Vagina (tissue), 2 donors: ENCODE measurements around the gene TMEM81.

Experiments used
- POLR2A ChIP-seq, 2 donors: fragments of 450-650 bp; IDR thresholded peaks; one replicate each; pipeline ENCODE4 v1.6.1; 2017; ENCODE audit warnings: antibody characterized with exemption in 2 of 2, mild to moderate bottlenecking in 2 of 2, moderate library complexity in 2 of 2
- TF ChIP-seq, protein P1 (sequence below), 3 experiments: fragments of 450-650 bp in 2 of 3; fragments of 200-600 bp in 1 of 3; sonication (generic) in 1 of 3; IDR thresholded peaks; one replicate each; pipeline ENCODE4 v1.5.1; 2017 to 2019; ENCODE audit warnings: antibody characterized with exemption in 3 of 3, mild to moderate bottlenecking in 2 of 3, moderate library complexity in 2 of 3

DNA sequence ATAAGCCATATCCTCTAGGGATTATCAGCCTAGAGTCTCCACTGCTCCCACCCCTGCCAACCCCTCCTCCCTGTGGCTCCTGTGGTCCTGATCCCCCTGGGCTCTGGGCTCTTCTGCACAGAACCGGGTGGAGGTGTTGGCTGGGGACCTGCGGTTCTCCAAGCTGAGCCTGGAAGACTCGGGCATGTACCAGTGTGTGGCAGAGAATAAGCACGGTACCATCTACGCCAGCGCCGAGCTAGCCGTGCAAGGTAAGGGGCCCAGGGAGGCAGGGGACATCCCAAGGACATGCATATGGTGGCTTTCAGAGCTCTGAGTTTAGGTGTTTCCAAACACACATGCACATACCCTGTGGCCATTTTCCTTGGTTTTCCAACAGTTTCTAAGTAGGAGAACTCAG, 21.9 kb downstream of the TMEM81 start:
- TF ChIP-seq, protein P1, sequence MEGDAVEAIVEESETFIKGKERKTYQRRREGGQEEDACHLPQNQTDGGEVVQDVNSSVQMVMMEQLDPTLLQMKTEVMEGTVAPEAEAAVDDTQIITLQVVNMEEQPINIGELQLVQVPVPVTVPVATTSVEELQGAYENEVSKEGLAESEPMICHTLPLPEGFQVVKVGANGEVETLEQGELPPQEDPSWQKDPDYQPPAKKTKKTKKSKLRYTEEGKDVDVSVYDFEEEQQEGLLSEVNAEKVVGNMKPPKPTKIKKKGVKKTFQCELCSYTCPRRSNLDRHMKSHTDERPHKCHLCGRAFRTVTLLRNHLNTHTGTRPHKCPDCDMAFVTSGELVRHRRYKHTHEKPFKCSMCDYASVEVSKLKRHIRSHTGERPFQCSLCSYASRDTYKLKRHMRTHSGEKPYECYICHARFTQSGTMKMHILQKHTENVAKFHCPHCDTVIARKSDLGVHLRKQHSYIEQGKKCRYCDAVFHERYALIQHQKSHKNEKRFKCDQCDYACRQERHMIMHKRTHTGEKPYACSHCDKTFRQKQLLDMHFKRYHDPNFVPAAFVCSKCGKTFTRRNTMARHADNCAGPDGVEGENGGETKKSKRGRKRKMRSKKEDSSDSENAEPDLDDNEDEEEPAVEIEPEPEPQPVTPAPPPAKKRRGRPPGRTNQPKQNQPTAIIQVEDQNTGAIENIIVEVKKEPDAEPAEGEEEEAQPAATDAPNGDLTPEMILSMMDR (IDR thresholded peaks at IDR 0.05), result no peak
- TF ChIP-seq POLR2A (IDR thresholded peaks at IDR 0.05), result no peak
